HG02763 (cell line): Measurements from ENCODE around the gene GPR155.

Experiments
- ATAC-seq: cut with Tn5 transposase; IDR thresholded peaks from one replicate; pipeline ENCODE4 v1.9.1; 2021; ENCODE audit warnings: mild to moderate bottlenecking, moderate library complexity; ENCODE audit not compliant: unreplicated experiment

The GPR155 gene

DNA sequence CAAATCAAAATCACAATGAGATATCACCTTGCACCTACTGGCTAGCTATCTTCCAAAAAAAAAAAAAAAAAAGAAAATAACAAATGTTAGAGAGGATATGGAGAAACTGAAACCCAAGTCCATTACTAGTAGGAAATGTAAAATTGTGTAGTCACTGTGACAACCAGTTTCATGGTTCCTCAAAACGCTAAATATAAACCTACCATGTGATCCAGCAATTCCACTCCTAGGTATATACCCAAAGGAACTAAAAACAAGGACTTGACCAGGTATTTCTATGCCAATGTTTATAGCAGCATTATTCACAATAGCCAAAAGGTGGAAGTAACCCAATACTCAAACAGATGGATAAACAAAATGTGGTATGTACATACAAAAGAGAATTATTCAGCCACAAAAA, 103.0 kb downstream of the GPR155 start:
- ATAC-seq = no peak
